Measurements from ENCODE around the gene SPSB2. TPM values are rescaled to one million over a fixed set of nuclear protein-coding genes. Genes with fewer than 3 reads are reported as not detected.
"Not testable (repeated sequence)": the region's sequence is repeated elsewhere in the genome, so short reads cannot be mapped to it uniquely, and the experiment has no call there.

The SPSB2 gene
- total RNA-seq, 1 donor from 2014 or later: 30.2 TPM

DNA sequence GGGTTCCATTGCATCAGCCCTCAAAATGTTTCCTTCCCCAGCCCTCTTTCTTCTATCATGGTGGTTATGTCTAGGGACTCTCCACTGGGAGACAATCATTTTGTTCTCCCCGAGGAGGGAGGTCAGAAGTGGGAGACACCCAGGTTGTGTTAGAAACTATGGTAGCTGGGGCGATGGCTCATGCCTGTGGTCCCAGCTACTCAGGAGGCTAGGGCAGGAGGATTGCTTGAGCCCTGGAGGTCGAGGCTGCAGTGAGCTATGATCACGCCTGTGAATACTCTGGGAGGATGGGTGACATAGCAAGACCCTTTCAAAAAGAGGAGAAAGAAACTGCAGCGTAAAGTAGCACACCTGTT lies 18.5 kb upstream of the SPSB2 start:
- Histone ChIP-seq H3K27ac (peak overlapping the region; percentile 91), H3K9me3 (no peaks in the 10 kb centered on the region), H3K4me1 (peaks cover 14% of the 10 kb centered on the region), H3K4me3 (peak overlapping the region; percentile 53), H3K36me3 (no peaks in the 10 kb centered on the region), H3K27me3 (no peaks in the 10 kb centered on the region)
- intact Hi-C loops (cut with DNase I): no loop called here
- ATAC-seq: no peak
- TF ChIP-seq, protein P1, sequence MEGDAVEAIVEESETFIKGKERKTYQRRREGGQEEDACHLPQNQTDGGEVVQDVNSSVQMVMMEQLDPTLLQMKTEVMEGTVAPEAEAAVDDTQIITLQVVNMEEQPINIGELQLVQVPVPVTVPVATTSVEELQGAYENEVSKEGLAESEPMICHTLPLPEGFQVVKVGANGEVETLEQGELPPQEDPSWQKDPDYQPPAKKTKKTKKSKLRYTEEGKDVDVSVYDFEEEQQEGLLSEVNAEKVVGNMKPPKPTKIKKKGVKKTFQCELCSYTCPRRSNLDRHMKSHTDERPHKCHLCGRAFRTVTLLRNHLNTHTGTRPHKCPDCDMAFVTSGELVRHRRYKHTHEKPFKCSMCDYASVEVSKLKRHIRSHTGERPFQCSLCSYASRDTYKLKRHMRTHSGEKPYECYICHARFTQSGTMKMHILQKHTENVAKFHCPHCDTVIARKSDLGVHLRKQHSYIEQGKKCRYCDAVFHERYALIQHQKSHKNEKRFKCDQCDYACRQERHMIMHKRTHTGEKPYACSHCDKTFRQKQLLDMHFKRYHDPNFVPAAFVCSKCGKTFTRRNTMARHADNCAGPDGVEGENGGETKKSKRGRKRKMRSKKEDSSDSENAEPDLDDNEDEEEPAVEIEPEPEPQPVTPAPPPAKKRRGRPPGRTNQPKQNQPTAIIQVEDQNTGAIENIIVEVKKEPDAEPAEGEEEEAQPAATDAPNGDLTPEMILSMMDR (IDR thresholded peaks at IDR 0.05): no peak
- no peak for DNase-seq

DNA sequence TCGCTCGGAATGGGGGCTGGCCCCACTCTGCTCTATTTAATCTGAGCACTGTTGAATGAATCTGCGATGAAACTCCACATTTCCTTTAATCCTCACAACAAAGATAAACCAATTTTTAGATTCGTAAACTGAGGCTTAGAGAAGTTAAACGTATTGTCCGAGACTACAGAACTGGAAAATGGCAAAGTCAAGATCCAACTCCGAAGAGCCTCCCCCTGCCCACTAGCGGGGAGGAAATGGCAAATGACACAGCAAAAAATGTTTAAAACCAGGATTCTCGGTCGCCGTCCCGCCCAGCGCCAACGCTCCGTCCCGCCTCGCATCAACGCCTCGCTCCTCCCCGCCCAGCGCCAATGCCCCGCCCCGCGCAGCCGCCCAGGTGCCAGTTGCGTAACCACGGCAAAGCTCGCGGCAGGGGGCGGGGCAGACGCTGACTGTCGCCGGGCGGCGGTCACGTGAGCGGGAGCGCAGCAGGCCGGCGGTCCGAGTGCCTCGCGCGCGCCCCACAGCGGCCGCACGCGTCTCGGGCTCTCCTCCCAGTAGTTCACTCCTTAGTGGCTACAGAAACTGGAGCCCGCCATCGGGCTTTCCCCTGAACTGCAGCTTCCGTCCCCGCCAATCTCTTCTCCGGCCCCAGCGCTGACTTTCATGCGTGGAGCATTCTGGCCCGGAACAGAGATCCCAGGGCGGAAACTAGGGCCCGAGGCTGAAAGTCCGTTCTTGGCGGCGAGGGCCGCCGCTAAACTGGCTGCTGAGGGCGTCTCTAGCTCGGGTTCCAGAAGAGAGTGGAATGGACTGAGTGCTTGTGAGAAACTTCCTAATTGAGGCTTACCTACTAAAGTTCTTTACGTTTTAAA lies 17.9 kb upstream of the SPSB2 start:
- peak; percentile 99 for DNase-seq
- peak overlapping the region; percentile 53 for H3K4me3 ChIP-seq
- H3K27me3 ChIP-seq: no peaks in the 10 kb centered on the region
- peak; percentile 99 for ATAC-seq
- TF ChIP-seq, protein P1 (IDR thresholded peaks at IDR 0.05): peak; percentile 87
- H3K4me1 ChIP-seq: peaks cover 14% of the 10 kb centered on the region
- H3K36me3 ChIP-seq: no peaks in the 10 kb centered on the region
- intact Hi-C loops (cut with DNase I): no loop called here
- peak overlapping the region; percentile 91 for H3K27ac ChIP-seq
- no peaks in the 10 kb centered on the region for H3K9me3 ChIP-seq

DNA sequence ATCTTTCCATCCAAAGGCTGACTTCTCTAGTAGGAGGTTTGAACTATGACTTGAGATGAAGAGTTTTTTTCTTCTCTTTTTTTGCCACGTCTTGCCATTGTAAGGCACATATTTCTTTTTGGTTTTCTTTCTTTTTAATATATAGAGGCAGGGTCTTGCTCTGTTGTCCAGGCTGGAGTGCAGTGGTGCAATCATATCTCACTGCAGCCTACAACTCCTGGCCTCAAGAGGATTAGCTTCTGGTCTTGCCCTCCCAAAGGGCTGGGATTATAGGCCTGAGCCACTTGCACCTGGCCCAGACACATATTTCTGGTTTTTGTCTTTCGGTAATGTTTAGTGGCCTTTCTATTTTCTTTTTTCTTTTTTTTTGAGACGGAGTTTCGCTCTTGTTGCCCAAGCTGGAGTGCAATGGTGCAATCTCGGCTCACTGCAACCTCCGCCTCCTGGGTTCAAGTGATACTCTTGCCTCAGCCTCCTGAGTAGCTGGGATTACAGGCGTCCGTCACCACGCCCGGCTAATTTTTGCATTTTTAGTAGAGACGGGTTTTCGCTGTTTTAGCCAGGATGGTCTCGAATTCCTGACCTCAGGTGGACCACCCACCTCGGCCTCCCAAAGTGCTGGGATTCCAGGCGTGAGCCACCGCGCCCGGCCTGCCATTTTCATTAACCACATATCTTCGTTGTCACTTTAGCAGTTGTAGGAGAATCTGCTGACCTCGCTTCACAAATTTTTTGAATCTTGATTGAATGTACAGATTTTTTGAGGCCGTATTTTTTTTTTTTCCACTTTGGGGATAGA lies 16.9 kb upstream of the SPSB2 start:
- H3K27me3 ChIP-seq; DNase-seq; H3K9me3 ChIP-seq; H3K36me3 ChIP-seq; H3K4me3 ChIP-seq; intact Hi-C loops (cut with DNase I); ATAC-seq: not testable (repeated sequence)
- Histone ChIP-seq H3K27ac (peak overlapping the region; percentile 91), H3K4me1 (peaks cover 14% of the 10 kb centered on the region)

DNA sequence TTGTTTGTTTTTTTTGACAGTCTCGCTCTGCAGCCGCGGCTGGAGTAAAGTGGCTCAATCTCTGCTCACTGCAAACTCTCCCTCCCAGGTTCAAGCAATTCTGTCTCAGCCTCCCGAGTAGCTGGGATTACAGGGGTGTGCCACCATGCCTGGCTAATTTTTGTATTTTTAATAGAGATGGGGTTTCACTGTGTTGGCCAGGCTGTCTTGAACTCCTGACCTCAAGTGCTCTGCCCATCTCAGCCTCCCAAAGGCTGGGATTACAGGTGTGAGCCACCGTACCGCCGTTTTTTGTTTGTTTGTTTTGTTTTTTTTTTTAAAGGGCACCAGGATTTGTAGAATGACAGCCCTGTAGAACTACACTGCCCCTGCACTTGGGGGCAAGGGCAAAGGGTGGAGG lies 15.7 kb upstream of the SPSB2 start:
- ATAC-seq; H3K4me3 ChIP-seq; DNase-seq; H3K9me3 ChIP-seq; intact Hi-C loops (cut with DNase I); H3K27me3 ChIP-seq; H3K27ac ChIP-seq: not testable (repeated sequence)
- Histone ChIP-seq H3K36me3 (peaks cover 11% of the 10 kb centered on the region), H3K4me1 (peaks cover 14% of the 10 kb centered on the region)

DNA sequence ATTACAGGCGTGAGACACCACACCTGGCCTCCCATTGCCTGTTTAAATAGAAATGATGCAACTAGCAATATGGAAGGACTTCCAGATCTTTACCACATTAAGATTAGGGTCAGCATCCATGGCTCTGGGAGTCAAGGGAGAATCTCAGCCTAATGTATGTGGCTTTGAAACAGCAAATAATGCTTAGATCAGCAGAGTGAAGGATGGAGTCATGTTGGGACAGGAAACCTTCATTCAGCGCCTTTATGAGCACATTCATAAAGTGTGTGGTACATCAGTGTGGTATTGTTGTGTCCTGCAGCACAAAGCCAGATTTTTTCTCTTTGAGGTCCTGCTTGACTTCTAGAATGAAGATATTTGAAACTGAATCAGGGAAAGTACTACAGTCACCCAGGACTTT lies 15.3 kb upstream of the SPSB2 start:
- Histone ChIP-seq H3K27me3 (no peaks in the 10 kb centered on the region), H3K27ac (peak overlapping the region; percentile 36)

DNA sequence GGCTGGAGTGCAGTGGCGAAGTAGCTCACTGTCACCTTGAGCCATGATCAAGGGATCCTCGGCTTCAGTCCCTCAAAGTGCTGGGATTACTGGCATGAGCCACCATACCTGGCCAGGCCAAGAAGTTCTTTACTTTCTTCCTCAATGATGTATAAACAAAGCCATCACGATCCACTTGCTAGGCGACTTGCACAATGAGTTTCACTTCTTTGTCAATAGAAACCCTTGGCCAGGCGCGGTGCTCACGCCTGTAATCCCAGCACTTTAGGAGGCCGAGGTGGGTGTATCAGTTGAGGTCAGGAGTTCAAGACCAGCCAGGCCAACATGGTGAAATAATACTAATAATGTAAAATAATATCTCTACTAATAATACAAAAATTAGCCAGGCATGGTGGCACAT lies 14.4 kb upstream of the SPSB2 start:
- Histone ChIP-seq H3K9me3 (no peaks in the 10 kb centered on the region), H3K36me3 (peaks cover 16% of the 10 kb centered on the region), H3K4me1 (peaks cover 14% of the 10 kb centered on the region), H3K4me3 (no peak overlapping the region), H3K27me3 (no peaks in the 10 kb centered on the region), H3K27ac (peak overlapping the region; percentile 67)
- intact Hi-C loops (cut with DNase I): no loop called here
- TF ChIP-seq, protein P1 (IDR thresholded peaks at IDR 0.05): no peak
- DNase-seq (peak; percentile 76), ATAC-seq (peak; percentile 9)

More for the DNA sequence above, 15.3 kb upstream of the SPSB2 start:
- TF ChIP-seq, protein P1 (IDR thresholded peaks at IDR 0.05): no peak
- DNase-seq: no peak
- Histone ChIP-seq H3K9me3 (no peaks in the 10 kb centered on the region), H3K4me1 (peaks cover 14% of the 10 kb centered on the region), H3K4me3 (no peak overlapping the region), H3K36me3 (peaks cover 16% of the 10 kb centered on the region)
- intact Hi-C loops (cut with DNase I): no loop called here
- no peak for ATAC-seq

DNA sequence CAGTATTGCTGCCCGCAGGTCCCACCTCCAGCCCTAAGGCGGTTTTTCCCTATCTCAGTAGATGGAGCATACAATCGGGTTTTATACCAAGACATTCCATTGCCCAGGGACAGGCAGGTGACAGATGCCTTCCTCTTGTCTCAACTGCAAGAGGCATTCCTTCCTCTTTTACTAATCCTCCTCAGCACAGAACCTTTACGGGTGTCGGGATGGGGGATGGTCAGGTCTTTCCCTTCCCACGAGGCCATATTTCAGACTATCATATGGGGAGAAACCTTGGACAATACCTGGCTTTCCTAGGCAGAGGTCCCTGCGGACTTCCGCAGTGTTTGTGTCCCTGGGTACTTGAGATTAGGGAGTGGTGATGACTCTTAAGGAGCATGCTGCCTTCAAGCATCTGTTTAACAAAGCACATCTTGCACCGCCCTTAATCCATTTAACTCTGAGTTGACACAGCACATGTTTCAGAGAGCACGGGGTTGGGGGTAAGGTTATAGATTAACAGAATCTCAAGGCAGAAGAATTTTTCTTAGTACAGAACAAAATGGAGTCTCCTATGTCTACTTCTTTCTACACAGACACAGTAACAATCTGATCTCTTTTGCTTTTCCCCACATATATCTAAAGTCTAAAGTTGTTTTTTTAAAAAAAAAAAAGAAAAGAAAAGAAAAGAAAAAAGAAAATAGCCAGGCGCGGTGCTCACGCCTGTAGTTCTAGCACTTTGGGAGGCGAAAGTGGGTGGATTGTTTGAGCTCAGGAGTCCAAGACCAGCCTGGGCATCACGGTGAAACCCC lies 13.3 kb upstream of the SPSB2 start:
- intact Hi-C loops (cut with DNase I): not testable (repeated sequence)
- peak overlapping the region; percentile 67 for H3K27ac ChIP-seq

More for the DNA sequence above, 13.3 kb upstream of the SPSB2 start:
- not testable (repeated sequence) for H3K9me3 ChIP-seq, DNase-seq, ATAC-seq, H3K4me3 ChIP-seq, H3K27me3 ChIP-seq, H3K4me1 ChIP-seq
- peaks cover 16% of the 10 kb centered on the region for H3K36me3 ChIP-seq
